DMS 273 (cell line): ENCODE results near the gene MORC2.

ENCODE experiments used
- DNase-seq: peaks from one replicate; lab custom pipeline; 2025; ENCODE audit not compliant: unreplicated experiment; lab: John Stamatoyannopoulos, UW

MORC2 gene

DNA sequence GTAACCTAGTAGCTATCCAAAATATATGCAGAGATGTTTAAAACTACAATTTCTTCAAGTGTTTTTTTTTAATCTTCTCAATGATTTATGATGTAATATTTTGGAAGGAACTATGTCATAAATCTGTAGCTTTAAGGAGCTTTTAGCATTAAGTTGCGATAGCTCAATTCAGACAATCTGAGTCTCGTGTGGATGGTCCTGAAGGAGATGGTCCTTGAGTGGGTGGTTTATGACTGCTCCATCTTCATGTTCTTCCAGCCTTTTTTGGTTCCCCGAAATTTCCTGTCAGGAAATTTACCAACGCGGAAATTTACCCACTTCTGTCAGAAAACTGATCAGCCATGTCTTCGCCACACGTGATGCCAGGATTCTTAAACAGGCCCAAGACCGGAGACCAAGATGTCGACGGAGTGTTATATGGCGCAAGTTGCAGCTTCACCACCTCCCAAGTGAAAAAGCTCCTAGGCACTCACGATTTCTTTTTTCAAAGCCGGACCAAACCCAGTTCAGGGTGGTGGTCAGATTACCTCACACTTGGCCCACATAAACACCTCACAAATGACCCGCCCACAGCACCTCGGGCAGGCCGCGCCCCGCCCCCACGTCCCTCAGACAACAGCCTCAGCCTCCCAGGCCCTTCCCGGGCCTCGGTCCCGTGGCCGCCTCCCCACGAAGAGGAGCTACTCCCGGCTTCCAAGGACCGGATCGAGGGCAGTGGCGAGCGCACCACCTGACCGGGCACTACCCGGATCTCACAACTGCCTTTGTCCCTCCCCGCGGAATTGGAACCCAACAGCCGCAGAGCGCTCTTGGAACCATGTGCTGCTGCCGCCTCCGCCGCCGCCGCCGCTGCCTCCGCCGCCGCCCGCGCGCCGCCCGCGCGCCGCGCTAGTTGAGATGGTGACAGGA is at the start of gene MORC2:
Gene MORC2 (minus strand): TSS at position 760 of the 909 bp plus-strand sequence. CDS start 885 bp downstream, outside the sequence.
- no peak for DNase-seq

DNA sequence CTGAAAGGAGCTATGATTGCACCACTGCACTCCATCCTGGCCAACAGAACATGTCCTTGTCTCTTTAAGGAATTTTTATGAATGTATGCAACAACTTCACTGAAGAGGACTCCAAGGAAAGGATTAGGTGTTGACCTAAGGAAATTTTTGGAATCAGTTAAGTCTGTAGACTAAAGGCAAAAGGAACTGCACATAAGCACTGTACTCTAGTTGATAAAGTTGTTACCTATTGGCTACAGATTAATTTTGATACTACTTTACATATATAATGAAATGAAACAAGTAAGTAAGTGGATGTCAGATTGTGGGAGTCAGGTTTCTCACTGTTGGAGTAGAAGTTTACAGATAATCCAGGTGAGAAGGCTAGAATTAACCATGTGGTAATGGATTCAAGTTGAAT is 37.0 kb upstream of the MORC2 start:
- DNase-seq = no peak

DNA sequence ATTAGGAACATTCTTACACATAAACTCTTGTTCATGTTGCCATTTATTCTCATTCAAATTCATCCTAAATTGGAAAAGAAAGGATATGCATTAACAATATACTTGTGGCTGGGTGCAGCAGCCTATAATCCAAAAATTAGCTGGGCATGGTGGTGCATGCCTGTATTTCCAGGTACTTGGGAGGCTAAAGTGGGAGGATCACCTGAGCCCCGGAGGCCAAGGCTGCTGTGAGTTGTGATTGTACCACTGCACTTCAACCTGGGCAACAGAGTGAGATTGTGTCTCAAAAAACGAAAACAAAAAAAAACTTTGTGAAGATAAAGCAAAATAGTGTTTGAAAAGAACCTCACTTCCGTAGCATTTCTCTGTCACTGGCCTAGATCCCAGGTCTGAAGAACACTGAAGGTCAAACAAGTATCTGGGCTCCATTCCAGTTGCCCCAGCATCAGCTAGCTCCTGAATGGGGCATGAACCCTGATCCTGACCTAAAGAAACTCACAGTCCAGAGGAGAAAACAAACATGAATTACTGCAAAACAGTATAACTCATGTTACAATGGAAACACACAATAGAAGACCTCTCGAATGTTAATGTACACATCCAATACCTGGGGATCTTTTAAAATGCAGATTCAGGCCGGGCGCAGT is 32.7 kb upstream of the MORC2 start:
- DNase-seq = no peak

DNA sequence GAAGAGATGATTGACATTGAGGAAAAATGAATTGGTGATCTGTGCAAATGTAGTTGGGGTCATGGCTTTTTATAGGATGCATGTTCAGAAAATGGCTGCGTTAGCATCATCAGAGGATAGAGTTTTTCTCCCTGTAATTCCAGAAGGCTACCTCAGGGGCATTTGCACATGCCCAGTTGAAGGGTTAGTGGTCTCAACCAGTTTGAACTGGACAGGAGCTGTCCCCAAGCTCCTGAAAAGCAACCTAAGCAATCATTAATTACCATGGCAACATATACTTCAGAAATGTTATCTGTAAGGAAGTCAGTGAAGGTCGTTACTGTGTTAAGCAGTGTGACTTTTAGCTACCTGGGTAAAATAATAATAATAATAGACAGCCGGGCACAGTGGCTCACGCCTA is 29.8 kb upstream of the MORC2 start:
- DNase-seq = no peak

DNA sequence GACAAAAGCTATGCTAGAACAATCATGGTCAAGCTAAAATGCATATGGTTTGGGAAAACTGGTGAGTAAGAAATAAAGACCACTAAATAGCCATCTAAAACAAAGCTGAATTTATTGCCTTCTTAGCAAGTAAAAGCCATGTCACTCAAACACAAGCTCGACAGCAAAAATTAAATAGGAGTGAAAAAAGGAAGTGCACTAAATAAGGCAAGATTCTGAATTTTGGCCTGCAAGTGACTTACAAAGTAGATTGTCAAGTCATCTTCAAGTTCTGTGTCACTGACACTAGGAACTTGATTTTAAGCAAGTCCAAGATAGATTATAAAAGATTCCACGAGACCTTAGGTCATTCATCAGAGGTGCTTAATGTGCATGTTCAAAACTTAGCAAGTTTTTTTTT is 27.9 kb upstream of the MORC2 start:
- no peak for DNase-seq

DNA sequence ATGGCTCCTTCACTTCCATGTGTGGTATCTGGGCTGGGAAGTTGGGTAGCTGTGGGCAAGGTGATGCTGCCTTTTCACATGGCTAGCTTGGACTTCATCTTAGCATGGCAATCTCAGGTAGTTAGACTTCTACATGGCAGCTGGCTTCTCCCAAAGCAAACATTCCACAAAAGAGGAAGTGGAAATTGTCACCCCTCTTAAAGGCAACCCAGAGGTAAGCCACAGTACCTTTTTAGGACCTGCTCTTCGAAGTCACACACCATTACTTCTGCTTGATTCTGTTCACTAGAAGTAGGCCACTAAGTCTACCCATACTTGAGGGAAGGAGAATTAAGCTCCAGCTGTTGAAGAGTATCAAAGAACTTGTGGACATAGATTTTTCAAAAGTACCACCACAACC is 26.4 kb upstream of the MORC2 start:
- DNase-seq = no peak

DNA sequence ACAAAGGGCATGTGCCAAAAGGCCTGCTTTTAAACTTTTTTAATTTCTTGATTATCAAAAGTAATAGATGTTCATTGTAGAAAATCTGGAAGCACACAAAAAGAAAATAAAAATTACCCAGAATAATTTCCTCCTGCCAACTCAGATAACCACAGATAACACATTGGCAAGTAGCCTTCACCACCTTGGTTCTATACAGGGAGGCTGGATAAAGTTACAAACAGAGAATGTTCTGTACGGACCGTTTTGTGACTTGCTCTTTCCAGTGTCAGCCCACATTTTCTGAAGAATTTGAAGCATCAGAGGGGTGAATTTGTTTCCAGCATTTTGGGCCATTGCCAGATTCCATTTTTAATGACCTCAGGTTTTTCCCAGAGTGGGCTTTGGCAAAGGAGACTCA is 24.0 kb upstream of the MORC2 start:
- DNase-seq = no peak

DNA sequence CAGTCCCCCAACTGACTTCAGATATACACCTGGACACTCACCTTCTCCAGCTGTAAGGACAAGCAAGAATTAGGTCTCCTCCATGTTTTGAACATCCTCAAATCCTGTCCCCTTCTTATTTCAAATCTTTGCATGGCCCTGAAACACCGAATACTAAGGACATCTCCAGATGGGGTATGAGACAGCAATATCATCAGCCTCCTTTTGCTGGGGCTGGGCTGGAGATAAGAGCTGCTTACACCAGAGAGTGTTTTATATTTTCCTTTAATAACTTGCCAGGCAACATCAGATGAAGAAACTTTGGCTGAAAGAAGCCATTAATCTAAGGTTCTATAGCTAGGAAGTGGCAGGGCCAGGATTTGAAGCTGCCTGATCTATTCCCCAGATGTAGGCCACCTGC is 22.1 kb upstream of the MORC2 start:
- DNase-seq = no peak

DNA sequence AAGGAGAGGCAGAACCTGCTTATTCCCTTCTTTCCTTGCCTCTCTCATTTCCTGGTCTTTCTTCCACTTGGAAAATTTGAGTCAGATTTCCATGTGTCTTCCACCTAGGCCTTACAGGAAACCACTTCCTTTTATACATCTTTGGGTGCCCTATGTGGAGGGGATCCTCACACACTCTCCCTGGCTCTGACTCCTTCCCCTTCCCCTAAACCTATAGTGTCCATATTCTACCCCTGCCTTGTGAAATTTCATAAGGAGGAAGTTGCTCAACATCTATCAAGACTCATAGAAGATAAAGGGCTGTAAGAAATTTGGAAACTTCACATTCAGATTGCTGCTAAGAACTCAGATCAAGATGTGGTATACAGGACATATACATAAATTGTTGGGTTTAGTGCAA is 20.9 kb upstream of the MORC2 start:
- no peak for DNase-seq

DNA sequence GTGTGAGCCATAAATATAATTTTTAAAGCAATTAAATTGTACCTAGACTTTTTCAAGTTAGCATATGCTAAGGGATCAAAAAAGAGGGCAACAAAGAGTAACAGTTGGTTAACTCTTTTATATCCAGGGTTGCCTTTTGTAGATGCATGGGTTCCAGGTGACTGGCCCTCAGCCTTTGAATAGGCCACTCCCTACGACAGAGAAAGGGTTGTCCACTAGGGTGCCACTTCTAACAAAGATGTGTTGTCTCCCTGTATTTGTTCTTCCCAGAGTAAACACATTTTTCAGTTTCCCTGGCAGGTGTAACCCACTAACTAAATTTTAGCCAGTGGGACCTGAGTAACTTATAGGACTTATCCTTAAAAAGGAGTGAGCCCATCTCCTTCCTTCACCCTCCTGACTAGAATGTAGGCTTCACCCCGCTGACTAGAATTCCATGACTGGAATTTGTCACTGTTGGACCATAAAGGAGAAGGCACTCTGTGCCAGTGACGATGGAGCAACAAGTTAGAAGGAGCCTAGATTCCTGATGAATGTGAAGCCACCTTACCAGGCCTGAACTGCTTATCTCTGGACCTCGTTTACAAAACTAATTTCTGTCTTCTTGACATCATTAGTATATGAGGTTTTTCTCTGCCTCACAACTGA is 17.1 kb upstream of the MORC2 start:
- DNase-seq = no peak

DNA sequence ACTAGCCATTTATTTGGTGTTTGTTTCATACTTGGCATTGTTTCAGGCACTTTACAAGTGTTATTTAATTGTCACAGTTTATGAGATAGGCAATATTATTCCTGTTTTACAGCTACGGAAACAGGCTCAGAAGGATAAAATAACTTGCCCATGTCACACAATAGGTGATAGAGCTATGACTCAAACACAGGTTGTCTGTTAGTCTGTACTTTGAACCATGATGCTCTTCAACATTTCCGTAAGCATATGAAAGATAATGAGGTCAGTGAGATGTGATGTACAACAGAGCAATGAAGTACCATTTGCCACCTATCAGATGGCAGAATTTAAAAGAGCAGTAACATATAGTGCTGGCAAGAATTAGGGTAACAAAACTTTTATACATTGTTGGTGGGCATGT is 15.7 kb upstream of the MORC2 start:
- DNase-seq = no peak

DNA sequence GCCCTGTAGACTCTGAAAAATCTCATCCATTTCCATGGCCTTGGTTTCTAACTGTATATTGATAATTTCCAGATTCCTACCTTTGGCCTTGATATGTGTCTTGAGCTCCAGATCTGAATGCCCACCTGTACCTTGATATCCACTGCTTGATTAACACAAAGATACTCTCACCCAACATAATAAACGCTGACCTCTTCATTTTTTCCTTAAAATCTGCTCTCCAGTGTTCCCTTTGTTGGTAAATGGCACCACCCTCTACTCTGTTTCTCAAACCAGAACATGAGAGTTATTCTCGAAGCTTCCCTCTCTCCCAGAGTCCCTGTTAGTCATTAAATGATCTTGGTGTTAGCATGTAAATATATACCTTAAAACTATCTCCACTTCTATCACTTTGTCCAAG is 13.9 kb upstream of the MORC2 start:
- DNase-seq = no peak

DNA sequence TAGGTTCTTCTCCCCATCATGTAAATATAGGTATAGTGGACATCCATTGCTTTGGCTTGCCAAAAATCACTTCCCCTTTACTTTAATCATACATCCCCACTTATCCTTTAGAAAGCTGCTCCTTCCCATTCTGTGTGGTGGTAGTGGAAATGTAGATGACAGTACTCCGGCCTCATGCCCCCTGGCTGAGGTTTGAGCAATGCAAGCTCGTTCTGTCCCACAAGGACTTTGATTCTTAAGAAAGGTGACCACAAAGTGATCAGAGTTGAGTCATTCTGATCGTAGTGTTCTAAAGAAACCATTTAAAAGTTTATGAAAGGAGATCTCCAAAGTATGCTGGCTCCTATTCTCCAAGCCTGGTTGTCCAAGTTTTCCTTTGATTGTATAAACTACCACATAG is 11.4 kb upstream of the MORC2 start:
- no peak for DNase-seq

DNA sequence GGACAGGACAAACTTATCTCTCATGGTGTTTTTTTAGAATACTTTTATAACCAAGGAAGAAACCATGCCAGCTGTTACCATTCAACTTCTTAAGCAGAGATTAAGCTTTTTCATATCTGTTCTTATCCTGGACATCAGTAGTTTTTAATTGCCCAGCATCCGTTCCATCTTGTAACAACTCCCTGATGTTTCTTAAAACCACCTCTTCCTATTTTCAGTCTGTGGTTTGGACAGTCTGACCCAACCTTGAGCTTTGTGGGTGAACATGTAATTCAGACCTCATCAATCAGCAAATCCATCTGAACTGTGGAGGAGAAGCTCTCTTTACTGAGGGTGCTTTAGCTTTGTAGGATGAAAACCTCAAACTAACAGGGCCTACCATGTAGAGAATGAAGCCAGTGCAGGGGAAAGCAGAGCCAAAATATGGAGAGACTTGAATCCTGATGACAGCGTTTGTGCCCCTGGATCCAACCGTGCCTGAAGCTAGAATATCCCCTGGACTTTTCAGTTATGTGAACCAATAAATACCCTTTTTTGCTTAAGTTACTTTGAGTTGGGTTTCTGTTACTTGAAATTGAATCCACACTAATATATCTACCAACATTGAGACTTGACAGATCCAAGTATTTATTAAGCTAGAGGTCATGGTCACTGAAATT is 9.9 kb upstream of the MORC2 start:
- no peak for DNase-seq

DNA sequence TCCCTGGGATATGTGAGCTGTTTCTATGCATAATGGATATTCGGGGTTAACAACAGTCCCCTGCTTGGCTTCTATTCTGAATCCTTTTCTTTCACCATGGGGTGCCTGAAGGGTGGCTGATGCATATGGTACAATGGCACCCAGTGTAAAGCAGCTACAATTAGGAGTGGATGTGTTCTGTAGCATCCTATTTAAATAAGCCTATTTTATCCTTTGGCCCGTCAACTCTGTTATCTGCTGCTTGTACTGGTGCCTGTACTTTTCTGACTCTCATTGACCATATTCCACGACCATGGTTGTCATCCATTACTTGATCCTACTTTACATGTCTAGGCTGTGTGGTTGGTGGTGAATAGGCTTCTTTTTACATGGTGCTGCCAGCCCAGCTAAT is 1.8 kb upstream of the MORC2 start:
- no peak for DNase-seq

DNA sequence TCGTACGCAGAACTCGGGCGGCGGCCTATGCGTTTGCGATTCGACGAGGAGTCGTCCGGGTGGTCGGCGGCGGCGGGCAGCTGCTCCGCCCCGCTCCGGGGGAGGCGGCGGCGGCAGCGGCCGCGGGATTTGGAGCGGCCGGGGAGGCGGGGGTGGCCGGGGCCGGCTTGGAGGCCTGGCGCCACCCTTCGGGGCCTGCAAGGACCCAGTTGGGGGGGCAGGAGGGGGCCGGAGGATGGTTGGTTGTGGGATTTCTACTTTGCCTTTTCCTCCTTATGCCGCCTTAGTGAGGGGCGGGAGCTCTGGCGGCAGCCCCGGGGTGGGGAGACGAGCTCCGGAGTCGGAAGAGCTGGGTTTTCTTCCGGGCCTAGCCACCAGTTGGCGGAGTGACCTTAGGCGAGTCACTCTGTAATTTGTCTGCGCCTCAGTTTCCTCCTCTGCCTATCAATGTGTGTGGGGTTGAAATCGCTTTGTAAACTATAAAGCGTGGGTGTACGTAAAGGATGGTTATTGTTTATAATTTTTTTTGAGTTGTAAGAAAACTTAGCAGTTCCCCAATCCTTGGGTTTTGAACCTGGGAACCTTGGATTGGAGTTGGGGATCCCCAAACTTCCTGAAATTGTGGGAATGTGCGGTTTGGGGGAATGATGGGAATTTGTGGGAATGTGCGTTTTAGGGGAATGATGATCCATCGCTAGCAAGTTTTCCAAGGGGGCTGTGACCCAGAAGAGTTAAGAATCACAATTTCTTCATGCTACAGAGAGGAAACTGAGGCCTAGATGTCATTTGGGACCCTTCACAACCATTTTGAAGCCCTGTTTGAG is 1.2 kb upstream of the MORC2 start:
- no peak for DNase-seq

DNA sequence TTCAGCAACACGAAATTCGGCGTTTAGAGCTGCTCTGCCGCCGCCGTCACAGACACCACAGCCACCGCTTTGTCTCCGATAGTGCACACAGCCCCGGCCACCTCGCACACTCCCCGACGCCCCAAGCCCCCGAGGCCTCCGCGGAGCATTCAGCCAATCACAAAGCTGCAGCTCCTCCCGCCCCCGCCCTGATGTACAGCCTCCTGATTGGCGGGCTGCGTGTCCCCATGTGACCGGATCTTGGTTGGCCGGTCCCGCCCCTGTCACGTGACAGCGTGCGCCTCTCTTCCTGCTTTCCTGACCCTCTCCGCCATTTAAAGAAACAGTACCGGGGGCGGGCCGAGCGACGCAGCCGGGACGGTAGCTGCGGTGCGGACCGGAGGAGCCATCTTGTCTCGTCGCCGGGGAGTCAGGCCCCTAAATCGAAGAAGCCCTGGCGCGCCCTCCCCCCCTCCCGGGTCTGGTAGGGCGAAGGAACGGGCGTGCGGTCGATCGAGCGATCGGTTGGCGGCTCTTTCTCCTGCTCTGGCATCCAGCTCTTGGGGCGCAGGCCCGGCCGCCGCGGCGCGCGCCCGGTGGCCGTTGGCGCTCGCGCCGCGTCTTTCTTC is 454 bp upstream of the MORC2 start, which contains the start of gene TUG1:
Gene TUG1 (plus strand): TSS at position 342 of the 608 bp plus-strand sequence.
- DNase-seq = peak; percentile 97

DNA sequence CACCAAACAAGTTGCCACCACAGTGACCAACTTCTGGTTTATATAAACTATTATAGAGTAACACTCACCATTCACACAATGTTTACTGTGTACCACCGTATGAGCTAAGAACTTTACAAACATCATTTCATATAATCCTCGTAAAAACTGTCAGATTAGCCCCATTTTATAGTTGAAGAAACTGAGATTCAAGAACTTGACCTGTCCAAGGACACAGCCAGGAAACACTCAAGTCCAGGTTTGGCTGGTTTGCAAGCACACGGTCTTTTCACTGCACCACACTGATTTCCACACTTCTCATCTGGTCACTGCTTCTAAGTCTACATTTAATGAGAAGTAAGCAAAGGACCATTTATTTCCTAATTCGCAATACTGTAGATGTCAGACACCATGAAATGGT is 3.7 kb downstream of the MORC2 start:
- DNase-seq = no peak

DNA sequence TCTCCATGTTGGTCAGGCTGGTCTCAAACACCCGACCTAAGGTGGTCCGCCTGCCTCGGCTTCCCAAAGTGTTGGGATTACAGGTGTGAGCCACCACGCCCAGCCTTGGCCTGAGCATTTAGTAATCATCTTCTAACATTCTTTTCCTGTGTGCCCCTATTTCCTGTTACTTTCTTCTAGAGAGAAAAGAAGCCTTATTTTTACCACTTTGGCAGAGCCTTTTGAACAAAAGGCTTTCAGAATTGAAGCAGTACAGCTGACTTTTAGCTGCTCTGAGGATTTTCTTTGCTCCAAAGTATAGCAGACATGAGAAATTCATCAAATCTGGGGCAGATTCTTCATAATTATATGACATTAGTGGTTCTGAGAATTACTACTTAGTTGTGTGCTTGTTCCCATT is 13.4 kb downstream of the MORC2 start:
- DNase-seq = no peak

DNA sequence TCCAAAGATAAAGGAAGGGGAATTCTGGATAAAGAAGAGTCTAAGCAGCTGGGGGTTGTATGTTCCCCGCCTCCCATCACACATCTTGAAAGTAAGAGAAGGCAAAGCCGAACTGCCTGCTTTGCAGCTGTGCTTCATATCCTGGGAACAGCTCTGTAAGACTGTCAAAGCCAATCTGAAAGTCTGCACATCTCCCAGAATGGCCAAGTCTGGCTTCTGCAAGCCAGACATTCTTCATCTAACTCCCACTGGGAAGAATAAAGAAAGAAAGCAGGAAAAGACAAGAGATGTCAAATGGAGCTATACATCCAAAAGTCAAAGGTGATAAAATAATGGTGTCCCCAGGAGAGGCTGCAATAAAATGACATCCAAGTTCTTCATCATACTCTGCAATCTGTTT is 15.4 kb downstream of the MORC2 start:
- no peak for DNase-seq
